ENCODE measurements around the gene CROCC2.

The CROCC2 gene

DNA sequence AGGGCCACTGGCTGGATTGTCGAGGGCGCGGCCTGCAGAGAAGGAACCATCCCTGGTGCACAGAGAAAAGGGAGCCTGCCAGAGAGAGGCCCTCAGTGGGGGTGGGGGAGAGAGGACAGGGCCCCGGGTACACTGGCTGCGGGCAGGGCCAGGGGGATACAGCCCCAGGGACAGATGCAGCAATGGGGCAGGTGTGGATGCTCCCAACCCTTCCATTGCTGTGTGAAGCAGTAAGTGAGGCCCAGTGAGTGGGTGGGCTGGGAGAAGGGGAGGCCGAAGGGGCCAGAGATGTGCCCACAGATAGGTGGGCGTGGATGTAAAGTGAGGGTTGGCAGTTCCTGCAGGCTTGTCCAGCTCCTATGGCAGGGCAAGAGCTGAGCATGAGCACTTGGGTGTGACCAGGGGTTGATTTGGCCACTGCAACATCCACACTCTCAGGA, 30.1 kb upstream of the CROCC2 start:
- no peak for DNase-seq

DNA sequence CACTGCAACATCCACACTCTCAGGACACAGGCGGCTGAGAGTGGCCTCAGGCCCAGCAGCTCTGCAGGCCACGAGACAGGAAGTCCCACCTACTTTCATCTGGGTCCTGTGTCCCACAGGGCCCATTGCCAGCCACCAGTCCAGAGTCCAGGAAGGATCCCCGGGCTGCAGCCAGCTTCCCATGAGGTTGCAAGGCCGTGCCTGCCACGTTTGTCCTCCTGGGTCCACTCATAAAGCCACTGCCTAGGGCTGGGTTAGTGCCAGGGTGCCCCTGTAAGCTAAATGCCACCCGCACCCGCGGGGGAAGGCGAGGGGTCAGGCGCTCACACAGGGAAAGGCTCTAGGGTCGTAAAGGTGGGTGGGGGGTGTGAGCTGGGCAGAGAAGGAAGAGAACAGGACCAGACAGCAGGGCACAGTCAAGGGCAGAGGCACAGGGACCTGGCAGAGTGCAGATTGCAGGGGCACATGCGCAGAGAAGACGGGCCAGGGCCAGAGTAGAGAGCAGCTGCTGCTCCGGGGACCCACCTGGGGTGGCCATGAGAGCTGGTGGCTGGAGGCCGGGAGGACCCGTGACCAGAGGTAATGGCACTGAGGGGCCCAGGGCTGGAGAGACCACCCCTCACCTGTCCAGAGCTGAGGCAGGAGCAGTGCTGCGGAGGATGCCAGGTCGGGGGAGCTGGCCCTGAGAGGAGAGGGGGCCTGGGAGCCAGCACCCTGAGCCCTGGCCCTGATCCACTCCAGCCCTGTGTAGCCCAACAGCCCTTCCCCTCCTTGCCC, 29.5 kb upstream of the CROCC2 start:
- no peak for DNase-seq

DNA sequence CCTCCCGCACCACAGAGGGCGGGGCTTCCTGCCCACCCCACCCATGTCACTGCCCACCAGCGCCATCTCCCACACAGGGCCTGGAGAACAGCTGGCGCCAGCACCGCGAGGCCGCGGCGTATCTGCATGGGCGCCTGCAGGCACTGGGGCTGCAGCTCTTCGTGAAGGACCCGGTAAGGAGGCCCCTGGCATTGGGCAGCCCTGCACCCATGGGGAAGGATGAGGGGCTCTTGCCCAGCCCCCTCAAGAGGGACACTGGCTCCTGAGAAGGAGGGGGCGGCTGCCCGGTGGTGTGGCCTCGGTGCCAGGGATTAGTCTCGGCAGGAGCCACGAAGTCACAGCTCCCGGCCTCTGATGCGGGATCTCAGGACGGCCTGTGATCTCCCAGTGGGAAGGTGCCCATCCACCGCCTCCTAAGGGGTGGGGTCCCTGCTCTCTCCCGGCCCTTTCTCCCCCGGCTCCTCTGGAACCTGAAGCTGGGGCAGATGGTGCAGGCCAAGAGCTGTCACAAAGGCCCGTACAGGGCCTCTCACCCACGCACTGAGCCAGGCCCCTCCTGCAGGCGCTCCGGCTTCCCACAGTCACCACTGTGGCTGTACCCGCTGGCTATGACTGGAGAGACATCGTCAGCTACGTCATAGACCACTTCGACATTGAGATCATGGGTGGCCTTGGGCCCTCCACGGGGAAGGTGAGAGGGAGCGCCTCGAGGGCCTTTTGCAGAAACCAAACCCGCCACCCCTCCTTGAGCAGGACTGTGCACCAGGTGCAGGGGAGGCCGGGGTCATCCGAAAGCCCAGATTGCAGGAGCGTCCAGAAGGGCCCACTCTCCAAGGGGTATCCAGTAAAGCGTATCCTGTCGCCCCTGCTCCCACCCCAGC, 28.4 kb upstream of the CROCC2 start:
- DNase-seq, result no peak

DNA sequence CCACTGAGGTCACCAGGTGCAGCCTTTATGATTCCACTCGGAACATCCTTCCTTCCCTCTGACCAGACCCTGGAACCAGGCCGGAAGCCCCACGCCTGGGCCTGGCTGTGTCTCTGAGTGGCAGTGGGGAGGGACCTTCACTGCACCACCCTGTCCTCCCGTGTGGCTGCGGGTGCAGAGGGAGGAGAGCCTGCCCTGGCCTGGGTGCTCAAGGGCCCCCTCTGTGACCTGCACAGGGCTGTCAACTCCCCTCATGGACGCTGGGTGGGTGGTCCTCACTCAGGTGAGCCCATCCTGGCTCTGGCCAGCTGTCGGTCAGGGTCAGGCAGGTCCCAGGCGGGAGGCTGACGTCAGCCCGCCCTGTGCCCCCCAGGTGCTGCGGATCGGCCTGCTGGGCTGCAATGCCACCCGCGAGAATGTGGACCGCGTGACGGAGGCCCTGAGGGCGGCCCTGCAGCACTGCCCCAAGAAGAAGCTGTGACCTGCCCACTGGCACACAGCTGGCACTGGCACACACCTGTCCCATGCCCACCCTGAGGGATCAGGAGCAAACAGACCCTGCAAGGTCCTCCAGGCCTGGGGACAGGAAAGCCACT, 27.7 kb upstream of the CROCC2 start:
- no peak for DNase-seq

DNA sequence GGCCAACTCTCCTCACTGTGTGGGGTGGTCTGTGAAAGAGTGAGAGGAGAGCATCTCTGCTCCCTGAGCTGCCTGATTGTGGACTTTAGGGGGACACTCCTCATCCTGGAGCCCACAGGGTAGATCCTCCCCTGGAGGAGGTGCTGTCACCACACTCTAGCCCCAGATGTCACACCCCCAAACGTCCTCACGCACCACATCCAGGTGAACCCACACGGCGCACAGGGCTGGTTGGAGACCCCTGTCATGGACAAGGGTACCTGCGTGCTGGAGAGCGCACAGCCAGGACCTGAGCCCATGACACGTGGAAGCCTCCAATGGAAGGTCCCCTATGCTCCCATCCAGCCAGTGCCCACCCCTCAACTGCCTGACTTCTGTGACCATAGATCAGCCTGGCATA, 27.0 kb upstream of the CROCC2 start:
- DNase-seq, result no peak

DNA sequence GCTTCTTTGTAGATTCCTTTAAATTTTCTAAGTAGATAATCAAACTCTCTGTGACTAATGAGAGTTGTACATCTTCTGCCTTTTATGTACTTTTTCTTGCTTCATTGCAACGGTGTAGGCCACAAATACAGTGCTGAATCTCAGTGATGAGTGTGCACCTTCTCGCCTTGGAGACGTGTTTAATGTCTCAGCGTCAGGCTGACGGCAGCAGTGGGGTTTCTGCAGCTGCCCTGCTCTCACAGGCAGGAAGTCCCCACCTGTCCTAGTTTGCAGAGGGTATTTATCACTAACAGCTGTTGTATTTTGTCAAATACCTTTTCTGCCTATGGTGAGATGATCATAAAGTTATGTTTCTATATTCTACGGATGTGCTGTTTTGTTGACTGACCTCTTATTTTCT, 24.2 kb upstream of the CROCC2 start:
- DNase-seq, result peak; percentile 37

DNA sequence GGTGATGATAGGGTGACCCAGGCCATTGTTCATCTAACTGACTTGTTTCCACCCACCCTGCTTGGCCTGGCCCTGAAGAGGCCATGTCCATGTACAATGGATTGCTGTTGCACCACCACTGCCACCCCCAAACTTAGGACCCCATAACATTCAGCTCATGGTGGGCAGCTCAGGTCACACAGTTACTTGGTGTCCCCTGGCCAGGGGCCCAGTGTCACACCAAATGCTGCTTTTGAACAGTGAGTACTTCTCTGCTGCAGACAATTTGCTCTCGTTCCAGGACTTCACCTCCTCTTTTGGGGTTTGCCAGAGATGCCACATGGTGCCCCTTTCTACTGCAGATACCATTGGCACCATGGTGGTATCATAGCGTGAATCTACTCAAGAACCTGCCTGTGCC, 21.9 kb upstream of the CROCC2 start:
- no peak for DNase-seq

DNA sequence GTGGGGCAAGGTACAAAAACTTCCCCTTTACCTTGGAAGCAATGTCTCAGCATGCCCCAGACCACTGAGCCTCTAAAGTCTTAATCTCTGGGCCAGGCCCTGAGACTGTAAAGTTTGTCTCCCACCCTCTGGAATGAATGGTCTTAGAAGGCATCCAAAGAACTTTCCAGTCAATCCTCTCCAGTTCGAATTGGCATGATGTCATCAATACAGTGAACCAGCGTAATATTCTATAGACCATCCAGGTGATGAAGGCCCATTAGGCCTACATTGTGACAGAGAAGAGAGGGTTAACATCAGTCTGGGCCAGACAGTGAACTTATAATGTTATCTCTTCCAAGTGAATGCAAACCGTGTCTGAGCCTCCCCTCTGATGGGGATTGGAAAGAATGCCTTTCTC, 21.4 kb upstream of the CROCC2 start:
- DNase-seq, result no peak

DNA sequence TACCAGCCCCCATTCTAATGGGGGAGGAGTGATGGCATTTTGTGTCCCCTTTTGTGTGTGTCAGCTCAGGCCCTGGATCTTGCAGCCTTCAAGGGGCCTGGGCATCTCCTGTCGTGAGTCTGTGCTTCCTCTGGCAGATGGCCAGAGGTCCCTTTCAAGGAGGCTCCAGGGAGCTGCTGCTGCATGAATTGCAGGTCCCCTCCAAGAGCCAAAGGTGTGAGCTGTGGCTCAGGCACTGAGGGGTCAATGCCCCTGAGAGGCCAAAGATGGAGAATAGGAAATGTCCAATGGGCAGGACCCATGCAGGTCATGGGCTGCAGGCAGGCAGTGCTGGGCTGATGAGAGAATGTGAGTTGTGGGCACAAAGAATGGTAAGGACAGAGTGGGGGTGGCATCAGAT, 20.6 kb upstream of the CROCC2 start:
- no peak for DNase-seq

DNA sequence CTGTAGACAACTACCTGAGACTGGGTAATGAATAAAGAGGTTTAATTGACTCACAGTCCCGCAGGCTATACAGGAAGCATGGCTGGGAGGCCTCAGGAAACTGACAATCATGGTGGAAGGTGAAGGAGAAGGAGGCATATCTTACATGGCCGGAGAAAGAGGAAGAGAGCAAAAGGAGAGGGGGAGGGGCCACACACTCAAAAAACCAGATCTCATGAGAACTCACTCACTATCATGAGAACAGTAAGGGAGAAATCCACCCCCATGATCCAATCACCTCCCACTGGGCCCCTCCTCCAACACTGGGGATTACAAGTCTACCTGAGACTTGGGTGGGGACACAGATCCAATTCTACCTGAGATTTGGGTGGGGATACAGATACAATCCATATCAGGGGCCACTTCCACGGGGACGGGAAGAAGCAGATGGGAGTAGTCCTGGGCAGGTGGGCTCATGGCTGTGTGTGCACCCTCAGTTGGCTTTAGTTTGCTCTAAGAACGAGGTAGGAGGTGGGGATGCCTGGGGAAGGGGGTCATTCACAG, 20.0 kb upstream of the CROCC2 start:
- no peak for DNase-seq

DNA sequence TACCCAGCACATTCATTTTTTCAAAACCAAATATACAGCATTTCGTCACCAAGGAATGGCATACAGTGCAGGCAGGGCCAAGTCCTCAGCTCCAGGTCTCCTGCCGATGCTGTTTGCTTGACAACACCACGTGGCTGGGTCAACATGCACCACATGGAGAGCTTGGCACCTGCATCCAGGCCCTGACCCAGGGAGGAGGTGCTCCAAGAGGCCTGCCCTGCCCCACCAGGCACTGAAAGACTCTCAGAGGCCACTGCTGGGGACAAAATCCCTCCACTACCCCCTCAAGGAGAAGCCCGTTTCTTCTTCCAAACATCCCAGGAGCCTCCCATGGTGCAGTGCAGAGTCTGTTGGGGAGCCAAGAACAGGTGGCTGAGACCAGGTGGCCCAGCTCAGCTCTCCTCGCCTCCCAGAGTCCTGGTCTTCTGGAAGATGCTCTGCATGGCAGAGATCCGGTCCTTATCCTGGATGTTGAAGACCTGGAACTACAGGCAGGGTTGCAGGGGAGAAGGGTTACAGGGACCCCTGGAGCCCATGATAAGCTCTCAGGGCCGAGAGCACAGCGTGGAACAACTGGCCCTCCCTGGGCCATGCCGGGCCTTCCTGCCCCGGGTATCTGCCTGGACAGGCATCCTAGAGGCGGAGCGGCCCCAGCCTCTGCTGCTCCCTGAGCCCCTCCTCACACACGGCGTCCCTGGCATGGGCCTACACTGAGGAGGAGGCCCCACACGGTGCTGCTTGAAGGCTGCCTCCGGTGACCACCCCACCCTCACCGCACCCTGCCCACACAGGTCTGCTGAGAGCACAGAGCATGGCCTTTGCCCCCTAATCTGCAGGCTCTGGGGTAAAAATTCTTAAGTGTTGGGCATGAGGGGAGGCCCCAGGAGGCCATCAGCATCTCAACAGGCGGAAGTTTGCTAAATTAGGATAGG, 19.2 kb upstream of the CROCC2 start:
- no peak for DNase-seq

DNA sequence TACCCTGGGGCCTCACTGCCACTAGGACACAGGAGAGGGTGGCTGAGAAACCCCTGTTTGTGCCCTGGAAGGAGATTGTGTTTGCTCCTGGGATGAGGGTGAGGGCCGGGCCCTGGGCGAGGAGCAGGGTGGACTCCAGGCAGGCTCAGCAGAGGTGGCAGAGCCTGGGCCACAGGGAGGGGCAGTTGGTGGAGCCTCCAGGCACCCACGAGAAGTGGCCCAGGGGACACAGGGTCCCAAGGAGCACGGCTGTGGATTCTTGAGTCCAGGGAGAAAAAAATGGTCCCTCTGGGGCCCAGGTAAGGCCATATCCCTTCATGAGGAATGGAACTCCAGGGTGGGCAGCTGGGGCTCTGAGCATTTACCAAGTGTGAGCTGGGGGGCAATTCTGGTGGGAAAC, 18.5 kb upstream of the CROCC2 start:
- no peak for DNase-seq

DNA sequence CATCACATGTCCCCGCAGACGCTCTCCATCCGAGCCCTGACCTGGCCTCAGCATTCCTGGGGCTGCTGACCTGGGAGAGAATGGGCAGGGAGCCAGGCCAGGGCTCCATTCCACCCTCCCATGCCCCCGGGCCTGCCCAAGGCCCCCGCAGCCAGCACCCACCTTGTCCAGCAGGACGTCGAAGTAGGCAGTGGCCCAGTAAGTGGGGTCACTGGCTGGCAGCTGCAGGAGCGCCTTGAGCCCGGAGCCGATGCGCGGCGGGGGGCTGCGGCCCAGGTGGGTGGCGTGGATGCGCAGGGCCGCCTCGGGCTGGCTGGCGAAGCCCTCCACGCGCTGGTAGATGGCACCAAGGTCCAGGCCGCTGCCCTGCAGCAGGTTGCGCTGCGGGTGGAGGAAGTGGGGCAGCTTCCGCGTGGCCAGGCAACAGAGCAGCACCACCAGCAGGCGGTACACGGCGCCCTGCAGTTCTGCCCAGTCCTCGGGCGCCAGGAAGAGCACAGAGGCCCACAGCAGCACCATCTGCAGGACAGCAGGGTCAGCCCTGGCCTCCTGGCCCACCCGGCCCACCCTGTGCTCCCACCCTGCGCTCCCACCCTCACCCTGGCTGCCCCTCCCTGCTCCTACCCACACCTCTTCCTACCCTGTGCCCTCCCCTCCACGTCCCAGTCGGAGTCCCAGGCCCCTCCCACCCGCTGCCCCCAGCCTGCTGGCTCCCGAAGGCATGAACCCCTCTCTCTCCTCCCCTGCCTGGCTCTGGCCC, 17.8 kb upstream of the CROCC2 start:
- no peak for DNase-seq

DNA sequence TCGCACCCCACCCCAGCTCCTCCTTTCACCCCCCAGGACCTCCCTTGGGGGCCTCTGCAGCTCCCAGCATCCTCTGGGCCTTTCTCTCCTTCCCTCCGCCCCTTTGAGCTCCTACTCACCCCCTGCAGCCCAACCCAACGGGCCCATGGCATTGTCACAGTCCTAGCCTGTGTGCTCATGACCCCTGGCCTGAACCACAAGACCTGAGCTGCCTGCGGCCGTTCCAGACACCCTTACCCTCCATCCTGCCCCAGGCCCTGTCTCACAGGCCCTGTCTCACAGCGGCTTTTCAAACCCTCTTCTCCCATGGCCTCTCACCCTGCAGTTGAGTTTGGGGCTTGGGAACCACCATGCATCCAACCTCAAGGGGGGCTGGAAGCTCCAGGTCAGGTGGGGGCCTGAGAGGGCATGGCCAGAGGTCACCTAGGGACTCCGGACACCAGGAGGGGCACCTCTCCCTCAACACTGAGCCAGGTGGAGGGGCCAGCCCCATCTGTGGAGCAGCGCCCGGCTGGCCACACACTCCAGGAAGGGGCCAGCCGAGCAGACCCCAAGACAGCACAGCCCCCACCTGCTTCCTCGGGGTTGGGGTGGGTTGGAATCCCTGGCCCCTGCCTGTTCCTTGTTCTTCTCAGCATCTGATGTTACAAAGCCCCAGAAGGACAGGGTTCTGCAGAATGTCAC, 17.1 kb upstream of the CROCC2 start:
- DNase-seq, result no peak

DNA sequence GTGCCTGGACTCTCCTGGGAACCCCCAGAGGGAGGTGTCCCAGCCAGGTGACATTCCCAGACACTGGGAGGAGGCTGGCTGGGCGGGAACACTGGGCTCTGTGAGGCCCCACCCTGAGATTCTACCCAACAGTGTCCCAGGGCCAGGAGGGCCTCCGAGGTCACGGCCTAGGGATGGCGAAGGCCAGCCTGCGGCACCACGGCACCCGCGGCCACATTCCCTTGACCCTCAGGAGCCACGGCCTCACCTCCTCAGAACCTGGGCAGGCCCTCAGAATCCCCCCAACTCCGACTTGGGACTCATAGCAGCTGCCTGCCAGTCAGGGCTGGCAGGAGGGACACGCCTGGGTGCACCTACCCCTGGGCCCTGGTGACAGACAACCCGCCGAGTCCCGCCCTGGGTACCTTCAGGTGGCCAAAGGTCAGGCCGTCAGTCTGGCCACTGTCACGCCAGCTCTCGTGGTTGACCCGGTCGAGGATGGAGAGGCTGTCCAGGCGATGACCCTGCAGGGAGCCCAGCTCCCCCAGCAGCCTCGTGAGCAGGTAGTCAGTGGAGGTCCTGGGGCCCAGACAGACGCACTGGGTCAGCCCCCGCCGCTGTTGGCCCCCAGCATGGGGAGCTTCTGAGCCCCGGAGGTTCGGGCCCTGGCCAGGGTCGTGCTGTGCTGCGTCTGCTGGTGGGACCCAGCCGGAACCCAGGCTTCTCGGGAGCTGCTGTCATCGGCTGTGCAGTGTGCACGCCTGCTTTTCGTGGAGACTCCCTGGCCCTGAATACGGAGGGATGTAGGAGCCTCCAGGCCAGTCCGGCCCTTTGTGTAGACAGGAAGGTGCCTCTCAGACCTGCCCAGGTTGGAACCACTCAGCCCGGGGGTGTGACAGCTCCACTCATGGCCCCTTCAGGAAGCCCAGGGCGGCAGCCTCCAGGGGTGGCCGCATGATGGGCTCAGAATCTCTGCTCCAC, 16.3 kb upstream of the CROCC2 start:
- DNase-seq, result no peak

DNA sequence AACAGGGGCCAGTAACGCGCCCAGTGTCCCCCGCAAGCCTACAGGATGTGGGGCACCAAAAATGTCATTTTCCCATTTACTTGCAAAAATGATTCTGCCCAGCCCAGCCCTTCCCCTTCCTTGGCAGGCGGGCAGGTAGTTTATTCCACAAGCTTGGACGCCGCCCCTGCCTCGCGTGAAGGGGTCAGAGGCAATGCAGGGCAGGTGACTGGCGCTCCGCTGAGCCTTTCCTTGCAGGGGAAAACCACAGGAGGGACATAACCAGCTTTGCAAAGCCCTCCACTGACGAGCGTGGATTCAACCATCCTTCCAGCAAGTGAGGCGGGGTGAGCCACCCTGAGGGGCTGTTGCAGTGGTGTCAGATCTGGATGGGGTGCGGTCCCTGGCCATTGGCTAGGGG, 15.4 kb upstream of the CROCC2 start:
- DNase-seq, result no peak

DNA sequence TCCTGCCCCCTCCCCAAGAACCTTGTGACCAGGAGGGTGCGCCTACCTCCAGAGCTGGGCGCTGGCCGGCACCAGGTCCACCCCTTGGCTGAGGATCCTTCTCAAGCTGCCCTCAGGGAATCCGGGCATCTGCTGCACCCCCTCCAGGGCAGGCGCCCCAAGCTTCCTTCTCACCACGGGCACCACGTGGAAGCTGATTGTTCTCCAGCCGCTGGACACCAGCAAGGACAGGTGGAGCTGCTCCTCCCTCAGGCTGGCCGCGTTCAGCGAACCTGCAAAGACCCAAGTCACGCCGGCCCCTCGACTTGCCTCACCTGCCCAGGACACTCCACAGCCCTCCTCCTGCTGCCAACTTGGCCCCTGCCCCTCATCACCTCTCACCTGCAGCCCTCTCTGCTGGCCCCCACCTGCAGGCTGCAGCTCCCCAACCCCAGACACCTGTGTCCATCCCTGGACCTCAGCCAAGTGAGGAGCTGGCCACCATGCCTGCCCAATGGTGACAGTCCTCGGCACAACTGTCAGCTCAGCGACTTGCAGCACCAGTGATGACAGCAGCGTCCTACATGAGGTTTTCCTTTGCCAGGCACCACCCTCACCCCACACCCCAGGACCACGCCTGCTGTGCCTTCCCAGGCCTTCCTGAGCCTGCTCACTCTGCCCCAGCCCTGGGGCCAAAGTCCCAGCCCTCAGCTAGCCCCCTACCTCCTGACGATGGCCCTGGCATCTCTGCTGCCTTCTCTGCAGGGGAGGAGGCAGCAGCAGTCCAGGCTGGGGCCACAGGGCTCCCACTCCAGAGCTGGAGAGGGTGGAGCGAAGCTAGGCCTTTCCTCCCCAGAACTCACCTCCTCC, 14.4 kb upstream of the CROCC2 start:
- no peak for DNase-seq

DNA sequence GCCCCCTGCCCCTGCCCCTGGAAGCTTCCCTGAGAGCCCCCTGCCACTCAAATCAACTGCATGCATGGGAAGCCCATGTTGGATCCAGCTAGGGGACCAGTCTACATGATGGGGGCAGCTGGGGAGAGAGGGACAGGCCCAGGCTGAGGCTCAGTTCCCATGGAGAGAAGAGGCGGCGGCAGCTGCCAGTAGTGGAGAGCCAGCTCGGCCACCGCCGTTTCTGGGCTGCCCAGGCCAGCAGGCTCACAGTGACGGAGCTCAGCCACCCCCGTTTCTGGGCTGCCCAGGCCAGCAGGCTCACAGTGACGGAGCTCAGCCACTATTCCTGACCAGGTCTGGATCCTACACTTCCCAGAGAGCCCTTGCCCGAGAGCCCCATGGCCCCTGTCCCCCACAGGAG, 13.8 kb upstream of the CROCC2 start:
- DNase-seq, result no peak

DNA sequence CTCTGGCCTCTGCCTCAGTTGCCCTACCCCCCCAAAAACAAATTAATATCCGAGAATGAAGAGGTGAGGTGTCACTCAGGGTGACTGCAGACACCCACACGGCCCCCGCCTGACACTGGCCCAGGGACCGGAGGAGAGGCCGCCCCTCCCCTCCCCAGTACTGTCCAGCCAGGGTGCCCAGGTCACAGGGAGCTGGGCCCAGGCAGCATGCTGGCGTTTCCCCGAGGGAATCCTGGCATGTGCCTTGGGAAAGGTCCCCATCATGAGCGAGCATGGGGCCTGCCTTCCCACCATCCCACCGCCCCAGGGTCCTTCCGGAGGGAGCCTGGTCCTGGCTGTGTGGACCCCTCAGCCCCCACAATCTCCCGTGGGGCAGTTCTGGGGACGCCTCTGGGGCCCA, 13.2 kb upstream of the CROCC2 start:
- no peak for DNase-seq
